PC-9 (cell line): ENCODE measurements around the gene FBXL15.

Source experiments
- EZH2 ChIP-seq: fragments of 200-600 bp; sonication (generic); IDR thresholded peaks from 2 replicates; pipeline ENCODE4 v1.8.0; 2017; ENCODE audit warnings: antibody characterized with exemption, low read depth
- TF ChIP-seq, protein P1 (sequence below): fragments of 200-600 bp; sonication (generic); conservative IDR thresholded peaks from 2 replicates; pipeline ENCODE4 v1.6.1; 2017; ENCODE audit warnings: mixed run types, antibody characterized with exemption, mild to moderate bottlenecking, moderate library complexity

DNA sequence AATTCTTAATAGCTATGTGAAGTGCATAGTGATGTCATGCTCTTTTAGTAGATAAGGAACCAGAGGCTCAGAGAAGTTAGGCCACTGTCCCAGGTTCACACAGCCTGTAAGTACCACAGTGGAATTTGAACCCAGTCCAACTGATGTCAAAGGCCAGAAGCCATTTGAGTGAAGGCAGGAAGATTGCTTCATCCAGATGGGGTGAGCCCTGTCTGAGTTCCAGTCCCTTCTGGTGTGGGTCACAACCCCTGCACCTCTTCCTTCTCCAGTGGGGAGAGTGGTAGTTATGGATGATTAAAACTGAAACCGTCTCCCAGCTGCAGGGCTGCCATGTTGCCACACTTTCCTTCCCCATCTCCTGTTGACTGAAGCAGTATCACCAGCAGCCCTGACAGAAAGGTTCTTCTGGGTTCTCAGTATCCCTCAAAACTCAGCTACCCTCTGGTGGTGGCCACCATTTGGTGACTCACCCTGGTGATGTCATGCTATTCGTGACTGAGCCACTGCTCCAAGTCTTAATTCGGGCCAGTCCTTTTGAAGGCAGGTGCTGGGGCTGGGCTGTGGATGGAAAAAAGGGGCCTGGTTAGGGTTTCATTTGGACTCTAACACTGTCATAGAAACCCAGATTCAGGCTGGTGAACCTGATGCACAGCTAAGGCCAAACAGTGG is 32.2 kb downstream of the FBXL15 start:
- TF ChIP-seq, protein P1, sequence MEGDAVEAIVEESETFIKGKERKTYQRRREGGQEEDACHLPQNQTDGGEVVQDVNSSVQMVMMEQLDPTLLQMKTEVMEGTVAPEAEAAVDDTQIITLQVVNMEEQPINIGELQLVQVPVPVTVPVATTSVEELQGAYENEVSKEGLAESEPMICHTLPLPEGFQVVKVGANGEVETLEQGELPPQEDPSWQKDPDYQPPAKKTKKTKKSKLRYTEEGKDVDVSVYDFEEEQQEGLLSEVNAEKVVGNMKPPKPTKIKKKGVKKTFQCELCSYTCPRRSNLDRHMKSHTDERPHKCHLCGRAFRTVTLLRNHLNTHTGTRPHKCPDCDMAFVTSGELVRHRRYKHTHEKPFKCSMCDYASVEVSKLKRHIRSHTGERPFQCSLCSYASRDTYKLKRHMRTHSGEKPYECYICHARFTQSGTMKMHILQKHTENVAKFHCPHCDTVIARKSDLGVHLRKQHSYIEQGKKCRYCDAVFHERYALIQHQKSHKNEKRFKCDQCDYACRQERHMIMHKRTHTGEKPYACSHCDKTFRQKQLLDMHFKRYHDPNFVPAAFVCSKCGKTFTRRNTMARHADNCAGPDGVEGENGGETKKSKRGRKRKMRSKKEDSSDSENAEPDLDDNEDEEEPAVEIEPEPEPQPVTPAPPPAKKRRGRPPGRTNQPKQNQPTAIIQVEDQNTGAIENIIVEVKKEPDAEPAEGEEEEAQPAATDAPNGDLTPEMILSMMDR = no peak
- TF ChIP-seq EZH2 = no peak
